ENCODE measurements around the gene CFDP1. TPM values are rescaled to one million over a fixed set of nuclear protein-coding genes. Genes with fewer than 3 reads are reported as not detected.
A peak's percentile ranks its signal among the peaks of the same experiment; 100 is the strongest.

Gene CFDP1
- total RNA-seq, 1 experiment from 2014 or later: 52.6 TPM

DNA sequence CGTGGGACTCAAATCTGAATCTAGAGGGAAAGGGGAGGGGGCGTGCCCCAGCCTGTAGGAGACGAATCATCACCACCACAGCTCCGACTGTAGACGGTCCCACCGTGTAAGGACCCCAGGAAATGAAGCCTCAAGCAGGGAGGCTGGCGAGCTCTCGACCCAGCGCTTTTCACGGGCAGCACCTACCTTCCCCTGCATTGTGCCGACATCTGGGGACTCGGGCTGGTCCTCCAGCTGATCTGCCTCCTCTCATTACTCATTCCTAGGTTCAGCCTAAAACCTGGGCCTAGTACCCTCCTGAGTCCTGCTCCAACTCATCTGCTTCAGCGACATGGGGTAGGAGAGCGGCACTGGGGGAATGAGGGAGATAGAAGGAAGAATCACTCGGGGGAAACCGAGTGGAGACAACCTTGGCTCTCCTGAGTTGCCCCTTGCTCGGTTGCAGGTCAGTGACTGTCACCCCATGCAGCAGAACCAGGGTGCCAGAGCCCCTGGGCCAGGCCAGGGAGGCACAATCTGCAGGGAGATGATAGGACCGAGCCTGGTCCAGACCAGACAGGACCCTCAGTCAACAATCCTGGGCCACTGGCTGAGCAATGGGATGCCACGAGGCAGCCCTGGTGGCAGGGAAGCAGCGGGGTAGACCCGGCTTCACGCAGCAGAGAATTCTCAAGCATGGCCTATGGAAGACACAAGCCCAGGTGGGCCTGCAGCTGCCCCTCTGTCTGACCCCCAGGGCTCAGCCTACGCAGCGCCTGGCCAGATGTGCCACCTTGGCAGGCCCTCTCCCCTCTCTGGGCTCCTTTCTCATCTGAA, 181.0 kb downstream of the CFDP1 start:
- Histone ChIP-seq H3K4me2 (peak overlapping the region; percentile 56), H3K9me2 (ENCODE audit: insufficient read depth) (no peaks in the 10 kb centered on the region), H4K20me1 (ENCODE audit: insufficient read depth) (peaks cover 71% of the 10 kb centered on the region), H3K4me1 (replicated peaks; ENCODE audit: insufficient read depth) (peaks cover 46% of the 10 kb centered on the region), H3K27ac (no peak overlapping the region), H3F3A (ENCODE audit: insufficient read depth, low read depth) (peaks cover 20% of the 10 kb centered on the region; the same call in 1 of the 2 replicates), H3K9me3 (ENCODE audit: insufficient read depth, low read depth) (no peaks in the 10 kb centered on the region), H3K4me3 (peak overlapping the region; percentile 10; the same call in 1 of the 2 replicates), H2AFZ (no peak overlapping the region), H3K79me2 (ENCODE audit: low read depth) (peaks cover 67% of the 10 kb centered on the region), H3K27me3 (ENCODE audit: insufficient read depth, low read depth) (no peaks in the 10 kb centered on the region), H3K36me3 (ENCODE audit: low read depth) (no peaks in the 10 kb centered on the region)
- TF ChIP-seq, protein P1, sequence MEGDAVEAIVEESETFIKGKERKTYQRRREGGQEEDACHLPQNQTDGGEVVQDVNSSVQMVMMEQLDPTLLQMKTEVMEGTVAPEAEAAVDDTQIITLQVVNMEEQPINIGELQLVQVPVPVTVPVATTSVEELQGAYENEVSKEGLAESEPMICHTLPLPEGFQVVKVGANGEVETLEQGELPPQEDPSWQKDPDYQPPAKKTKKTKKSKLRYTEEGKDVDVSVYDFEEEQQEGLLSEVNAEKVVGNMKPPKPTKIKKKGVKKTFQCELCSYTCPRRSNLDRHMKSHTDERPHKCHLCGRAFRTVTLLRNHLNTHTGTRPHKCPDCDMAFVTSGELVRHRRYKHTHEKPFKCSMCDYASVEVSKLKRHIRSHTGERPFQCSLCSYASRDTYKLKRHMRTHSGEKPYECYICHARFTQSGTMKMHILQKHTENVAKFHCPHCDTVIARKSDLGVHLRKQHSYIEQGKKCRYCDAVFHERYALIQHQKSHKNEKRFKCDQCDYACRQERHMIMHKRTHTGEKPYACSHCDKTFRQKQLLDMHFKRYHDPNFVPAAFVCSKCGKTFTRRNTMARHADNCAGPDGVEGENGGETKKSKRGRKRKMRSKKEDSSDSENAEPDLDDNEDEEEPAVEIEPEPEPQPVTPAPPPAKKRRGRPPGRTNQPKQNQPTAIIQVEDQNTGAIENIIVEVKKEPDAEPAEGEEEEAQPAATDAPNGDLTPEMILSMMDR (conservative IDR thresholded peaks at IDR 0.05): no peak
- no peak for TF ChIP-seq EZH2 (IDR thresholded peaks at IDR 0.05; ENCODE audit: low read depth)
- ChIA-PET CTCF (no interaction called here), POLR2A (ENCODE audit: unreplicated experiment) (interaction anchor here (0.5 kb wide), 1 partner anchor 113 kb away, joined by 4 read pairs; no protein-coding TSS in a partner anchor)
- intact Hi-C loops (cut with micrococcal nuclease; ENCODE audit: unreplicated experiment): no loop called here
- no TSS peak for BruUV-seq (replicated peaks)
- no peak for DNase-seq

- Histone ChIP-seq H2AFZ (peak within 1 kb of the TSS; percentile 64), H3F3A (ENCODE audit: insufficient read depth, low read depth) (peaks cover 26% of the 10 kb centered on the region; the same call in 1 of the 2 replicates), H3K4me2 (peak within 1 kb of the TSS; percentile 79), H4K20me1 (ENCODE audit: insufficient read depth) (peaks cover 63% of the 10 kb centered on the region), H3K27me3 (ENCODE audit: insufficient read depth, low read depth) (no peaks in the 10 kb centered on the region), H3K4me1 (replicated peaks; ENCODE audit: insufficient read depth) (peaks cover 54% of the 10 kb centered on the region), H3K79me2 (ENCODE audit: low read depth) (peaks cover 67% of the 10 kb centered on the region), H3K36me3 (ENCODE audit: low read depth) (no peaks in the 10 kb centered on the region), H3K27ac (peak within 1 kb of the TSS; percentile 54; the same call in 1 of the 2 replicates), H3K9me3 (ENCODE audit: insufficient read depth, low read depth) (no peaks in the 10 kb centered on the region), H3K4me3 (peak within 1 kb of the TSS; percentile 71), H3K9me2 (ENCODE audit: insufficient read depth) (no peaks in the 10 kb centered on the region)
- intact Hi-C loops (cut with micrococcal nuclease; ENCODE audit: unreplicated experiment): no loop called here
- CTCF ChIA-PET: interaction anchor here (0.6 kb wide), 1 partner anchor 213 kb away, joined by 3 read pairs; the partner anchor contains the start of gene TMEM170A
- BruUV-seq (replicated peaks): no TSS peak
- peak; percentile 68 to 90 for DNase-seq
- POLR2A ChIA-PET (ENCODE audit: unreplicated experiment): interaction anchor here (0.6 kb wide), 1 partner anchor 32 kb away, joined by 3 read pairs; no protein-coding TSS in a partner anchor
- TF ChIP-seq, protein P1 (conservative IDR thresholded peaks at IDR 0.05): no peak
- TF ChIP-seq EZH2 (IDR thresholded peaks at IDR 0.05; ENCODE audit: low read depth): no peak
These were observed 181.8 kb downstream of the CFDP1 start, which contains the start of gene BCAR1 for GRCh38 chr16:75251280-75252048. Gene BCAR1, minus strand, starts transcription at chr16:75251624. Its CDS starts 142 bp downstream, at chr16:75251482.

DNA sequence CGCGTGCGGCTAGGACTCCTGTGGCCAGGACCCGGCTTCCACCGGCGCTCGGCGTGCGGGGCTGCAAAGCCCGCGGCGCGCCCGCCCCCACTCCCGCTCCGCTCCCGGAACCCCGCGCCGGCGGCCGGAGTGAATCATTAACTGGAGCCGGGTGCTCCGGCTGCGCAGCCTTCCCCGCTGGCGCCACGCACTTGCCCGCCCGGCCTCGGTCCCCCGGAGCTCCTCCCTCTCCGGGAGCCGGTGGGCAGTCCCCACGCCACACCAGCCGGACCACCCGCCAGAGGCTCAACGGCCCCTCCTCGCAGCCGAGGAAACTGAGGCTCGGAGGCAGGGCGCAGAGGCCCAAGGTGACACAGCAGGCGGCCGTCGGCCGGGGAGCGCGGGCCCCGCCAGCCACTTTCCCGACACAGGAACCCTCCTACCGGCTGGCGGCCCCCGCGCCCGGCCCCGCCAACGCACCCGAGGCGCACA, 182.5 kb downstream of the CFDP1 start:
- Histone ChIP-seq H3K79me2 (ENCODE audit: low read depth) (peaks cover 66% of the 10 kb centered on the region), H3K9me2 (ENCODE audit: insufficient read depth) (no peaks in the 10 kb centered on the region), H2AFZ (peak overlapping the region; percentile 64), H3K4me1 (replicated peaks; ENCODE audit: insufficient read depth) (peaks cover 60% of the 10 kb centered on the region), H3K9me3 (ENCODE audit: insufficient read depth, low read depth) (no peaks in the 10 kb centered on the region), H3K27ac (peak overlapping the region; percentile 54; the same call in 1 of the 2 replicates), H3K27me3 (ENCODE audit: insufficient read depth, low read depth) (no peaks in the 10 kb centered on the region), H4K20me1 (ENCODE audit: insufficient read depth) (peaks cover 57% of the 10 kb centered on the region), H3F3A (ENCODE audit: insufficient read depth, low read depth) (peaks cover 31% of the 10 kb centered on the region), H3K4me2 (peak overlapping the region; percentile 79), H3K4me3 (peak overlapping the region; percentile 71), H3K36me3 (ENCODE audit: low read depth) (no peaks in the 10 kb centered on the region)
- no peak for DNase-seq
- TF ChIP-seq, protein P1 (conservative IDR thresholded peaks at IDR 0.05): no peak
- no peak for TF ChIP-seq EZH2 (IDR thresholded peaks at IDR 0.05; ENCODE audit: low read depth)
- no TSS peak for BruUV-seq (replicated peaks)
- ChIA-PET POLR2A (ENCODE audit: unreplicated experiment) (interaction anchor here (0.6 to 0.9 kb wide), 2 partner anchors 31 to 55 kb away, joined by 3 to 6 read pairs; no protein-coding TSS in a partner anchor), CTCF (interaction anchor here (0.6 kb wide), 1 partner anchor 214 kb away, joined by 3 read pairs; the partner anchor contains the start of gene TMEM170A)
- intact Hi-C loops (cut with micrococcal nuclease; ENCODE audit: unreplicated experiment): no loop called here

All from PC-9 (cell line).